GM15510 (cell line): ENCODE measurements around the gene TCP11X1.
"Not testable (repeated sequence)": the region's sequence is repeated elsewhere in the genome, so short reads cannot be mapped to it uniquely, and the experiment has no call there.

Experiments
- POLR2A ChIP-seq: IDR thresholded peaks from 3 replicates; pipeline ENCODE4 v1.6.1; 2011; ENCODE audit warnings: borderline replicate concordance; ENCODE audit not compliant: insufficient read length; ENCODE audit errors: extremely low read depth

Gene TCP11X1

DNA sequence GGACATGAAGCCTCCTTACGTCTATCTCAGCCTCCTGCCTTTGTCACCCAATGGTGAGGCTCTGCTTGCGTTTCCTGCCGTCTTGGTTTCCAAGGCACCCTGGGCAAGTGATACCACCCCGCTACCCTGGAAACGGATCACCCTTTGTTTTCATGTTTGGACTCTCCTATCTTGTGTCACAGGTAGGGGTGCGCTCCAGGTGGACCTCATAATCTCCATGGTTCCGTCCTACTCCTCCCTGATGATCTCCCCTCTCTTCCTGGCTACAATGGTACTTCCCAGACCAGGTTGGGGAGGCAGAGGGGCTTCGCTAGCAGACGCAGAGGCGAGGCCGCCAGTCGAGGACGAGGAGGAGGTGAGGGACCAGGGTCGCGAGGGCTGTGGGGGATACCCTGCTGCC lies at the start of gene TCP11X1:
TSS of gene TCP11X1 (plus strand) at position 316 of the 400 bp plus-strand sequence.
- TF ChIP-seq POLR2A = not testable (repeated sequence)

DNA sequence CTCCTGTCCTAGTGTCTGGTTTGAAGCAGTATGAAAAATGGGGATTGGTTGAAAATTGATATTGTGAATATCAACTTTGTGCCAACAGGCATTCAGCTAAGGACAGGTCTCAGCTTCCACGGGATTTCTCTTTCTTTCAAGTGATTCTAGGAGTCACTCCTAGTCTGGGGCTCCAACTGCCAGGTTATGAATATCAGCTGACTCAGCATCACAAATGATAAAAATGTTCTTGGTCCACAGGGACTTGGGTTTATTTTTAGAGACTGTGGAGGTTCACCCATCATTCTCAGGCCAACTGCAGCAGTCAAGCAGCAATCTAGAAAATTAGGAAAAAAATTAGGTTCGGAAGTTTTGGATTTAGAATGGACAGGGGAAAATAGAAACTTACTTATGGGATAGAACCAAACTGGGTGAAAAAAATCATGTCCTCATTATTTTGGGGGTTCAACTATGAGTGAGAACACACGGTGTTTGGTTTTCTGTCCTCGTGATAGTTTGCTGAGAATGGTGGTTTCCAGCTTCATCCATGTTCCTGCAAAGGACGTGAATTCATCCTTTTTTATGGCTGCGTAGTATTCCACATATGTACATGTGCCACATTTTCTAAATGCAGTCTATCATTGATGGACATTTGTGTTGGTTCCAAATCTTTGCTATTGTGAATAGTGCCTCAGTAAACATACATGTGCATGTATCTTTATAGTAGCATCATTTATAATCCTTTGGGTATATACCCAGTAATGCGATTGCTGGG lies 29.0 kb upstream of the TCP11X1 start:
- TF ChIP-seq POLR2A = no peak

GRCh38 chrX:102246893-102247292 lies 31.8 kb downstream of the TCP11X1 start, which contains the start of gene NXF2:
TSS of gene NXF2 (plus strand) at chrX:102247167. CDS start at chrX:102307079, 59,912 bp downstream.
- TF ChIP-seq POLR2A = not testable (repeated sequence)
